HCT116 (cell line): ENCODE measurements around the gene STIM1.

Source experiments
- ATF3 ChIP-seq: IDR thresholded peaks from 2 replicates; pipeline ENCODE4 v1.6.1; 2012
- CTCF ChIP-seq, 3 experiments: fragments of 200-600 bp in 1 of 3; sonication (generic) in 1 of 3; IDR thresholded peaks in 2 of 3; conservative IDR thresholded peaks in 1 of 3; 2 replicates each; pipeline ENCODE4 v1.5.1; 2012 to 2017; ENCODE audit warnings: low read depth in 2 of 3, low read length in 2 of 3, antibody characterized with exemption in 1 of 3, borderline replicate concordance in 1 of 3, control low read depth in 1 of 3, mild to moderate bottlenecking in 1 of 3, mixed read lengths in 1 of 3, mixed run types in 1 of 3, moderate library complexity in 1 of 3; ENCODE audit not compliant: insufficient read depth in 1 of 3
- EZH2 ChIP-seq: fragments of 200-600 bp; sonication (generic); IDR thresholded peaks from 2 replicates; pipeline ENCODE4 v1.6.1; 2017; ENCODE audit warnings: antibody characterized with exemption, mixed run types
- EZH2phosphoT487 ChIP-seq: fragments of 200-600 bp; IDR thresholded peaks from 2 replicates; pipeline ENCODE4 v1.6.1; 2018; ENCODE audit warnings: antibody characterized with exemption, borderline replicate concordance
- POLR2A ChIP-seq: IDR thresholded peaks from 2 replicates; pipeline ENCODE4 v1.7.0; 2011; ENCODE audit warnings: borderline replicate concordance; ENCODE audit not compliant: insufficient read depth, insufficient read length; ENCODE audit errors: extremely low read depth
- POLR2AphosphoS5 ChIP-seq: IDR thresholded peaks from 2 replicates; pipeline ENCODE4 v1.6.1; 2011; ENCODE audit warnings: mild to moderate bottlenecking, low read depth, low read length, moderate library complexity
- RAD21 ChIP-seq: IDR thresholded peaks from 2 replicates; pipeline ENCODE4 v1.6.1; 2012; ENCODE audit warnings: low read depth, mild to moderate bottlenecking
- SIN3A ChIP-seq: IDR thresholded peaks from 2 replicates; pipeline ENCODE4 v1.6.1; 2012; ENCODE audit warnings: low read depth
- YY1 ChIP-seq: IDR thresholded peaks from 2 replicates; pipeline ENCODE4 v1.6.1; 2011; ENCODE audit warnings: low read length, low read depth, moderate library complexity, mild to moderate bottlenecking; ENCODE audit not compliant: insufficient replicate concordance; ENCODE audit errors: extremely low read depth
- TF ChIP-seq, protein P1 (sequence below): IDR thresholded peaks from 2 replicates; pipeline ENCODE4 v1.6.1; 2012

GRCh38 chr11:3815845-3816244, 39.6 kb upstream of the STIM1 start:
- TF ChIP-seq CTCF (IDR thresholded peaks at IDR 0.05 in 2 of 3, conservative IDR thresholded peaks at IDR 0.05 in 1 of 3; ENCODE audit: borderline replicate concordance in 1 of 3, insufficient read depth in 1 of 3, low read depth in 2 of 3, low read length in 2 of 3) (no peak), SIN3A (no peak), RAD21 (no peak), POLR2A (no peak), POLR2AphosphoS5 (no peak), EZH2 (no peak), ATF3 (no peak), EZH2phosphoT487 (no peak), YY1 (no peak)
- TF ChIP-seq, protein P1, sequence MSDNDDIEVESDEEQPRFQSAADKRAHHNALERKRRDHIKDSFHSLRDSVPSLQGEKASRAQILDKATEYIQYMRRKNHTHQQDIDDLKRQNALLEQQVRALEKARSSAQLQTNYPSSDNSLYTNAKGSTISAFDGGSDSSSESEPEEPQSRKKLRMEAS, result no peak
